Measurements from ENCODE around the gene CNTNAP2. TPM values are rescaled to one million over a fixed set of nuclear protein-coding genes. Genes with fewer than 3 reads are reported as not detected.

CNTNAP2 gene
- total RNA-seq, 2 experiments from 2014 or later, result 0.28 TPM; not detected in 1

DNA sequence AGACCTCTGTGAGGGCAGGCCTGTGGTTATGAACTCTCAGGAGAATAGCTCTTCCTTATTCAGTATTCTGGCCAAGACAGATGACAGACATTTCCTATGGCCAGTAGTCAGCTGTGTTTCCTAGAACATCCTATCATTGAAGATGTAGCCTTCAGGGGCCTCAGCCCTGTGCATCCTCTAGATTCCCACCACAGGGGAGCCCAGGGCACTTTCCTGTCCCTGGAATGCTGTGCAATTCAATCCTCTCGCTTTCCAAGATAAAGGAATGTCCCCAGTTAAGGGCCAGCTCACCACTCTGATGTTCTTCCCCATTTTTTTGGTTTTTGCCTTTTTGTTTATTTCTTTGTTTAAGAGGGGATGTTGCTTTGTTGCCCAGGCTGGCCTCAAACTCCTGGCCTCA, 1895.2 kb downstream of the CNTNAP2 start:
- BruUV-seq (replicated peaks), result no TSS peak
- no peak overlapping the region for H3K4me2 ChIP-seq (ENCODE audit: low read length)
- no peak overlapping the region for H3K4me3 ChIP-seq (ENCODE audit: low read depth, low read length, poor library complexity, severe bottlenecking)
- CTCF ChIA-PET (ENCODE audit: unreplicated experiment), result no interaction called here
- H3K4me1 ChIP-seq (ENCODE audit: insufficient read depth, low read length, poor library complexity, severe bottlenecking), result no peaks in the 10 kb centered on the region
- H2AFZ ChIP-seq (ENCODE audit: low read length), result no peak overlapping the region
- no peaks in the 10 kb centered on the region for H3K9me3 ChIP-seq (ENCODE audit: low read length)
- DNase-seq (ENCODE audit: low spot score), result no peak
- no peaks in the 10 kb centered on the region for H3K9me2 ChIP-seq (ENCODE audit: insufficient read depth, low read length)
- TF ChIP-seq, protein P1, sequence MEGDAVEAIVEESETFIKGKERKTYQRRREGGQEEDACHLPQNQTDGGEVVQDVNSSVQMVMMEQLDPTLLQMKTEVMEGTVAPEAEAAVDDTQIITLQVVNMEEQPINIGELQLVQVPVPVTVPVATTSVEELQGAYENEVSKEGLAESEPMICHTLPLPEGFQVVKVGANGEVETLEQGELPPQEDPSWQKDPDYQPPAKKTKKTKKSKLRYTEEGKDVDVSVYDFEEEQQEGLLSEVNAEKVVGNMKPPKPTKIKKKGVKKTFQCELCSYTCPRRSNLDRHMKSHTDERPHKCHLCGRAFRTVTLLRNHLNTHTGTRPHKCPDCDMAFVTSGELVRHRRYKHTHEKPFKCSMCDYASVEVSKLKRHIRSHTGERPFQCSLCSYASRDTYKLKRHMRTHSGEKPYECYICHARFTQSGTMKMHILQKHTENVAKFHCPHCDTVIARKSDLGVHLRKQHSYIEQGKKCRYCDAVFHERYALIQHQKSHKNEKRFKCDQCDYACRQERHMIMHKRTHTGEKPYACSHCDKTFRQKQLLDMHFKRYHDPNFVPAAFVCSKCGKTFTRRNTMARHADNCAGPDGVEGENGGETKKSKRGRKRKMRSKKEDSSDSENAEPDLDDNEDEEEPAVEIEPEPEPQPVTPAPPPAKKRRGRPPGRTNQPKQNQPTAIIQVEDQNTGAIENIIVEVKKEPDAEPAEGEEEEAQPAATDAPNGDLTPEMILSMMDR (conservative IDR thresholded peaks at IDR 0.05; ENCODE audit: low read length), result no peak
- no peak for TF ChIP-seq EZH2phosphoT487 (IDR thresholded peaks at IDR 0.05; ENCODE audit: borderline replicate concordance, low read depth, low read length)
- no peak overlapping the region for H3K27ac ChIP-seq (ENCODE audit: low read depth, low read length, poor library complexity, severe bottlenecking)
- POLR2A ChIA-PET, result interaction anchor here (0.6 kb wide), 1 partner anchor 20 kb away, joined by 7 read pairs; no protein-coding TSS in a partner anchor
- no peaks in the 10 kb centered on the region for H3K36me3 ChIP-seq (ENCODE audit: insufficient read depth, low read length)
- intact Hi-C loops (cut with micrococcal nuclease; ENCODE audit: unreplicated experiment), result no loop called here
- H4K20me1 ChIP-seq (ENCODE audit: insufficient read depth, low read length), result no peaks in the 10 kb centered on the region
- H3K79me2 ChIP-seq (ENCODE audit: insufficient read depth, low read depth, low read length), result no peaks in the 10 kb centered on the region

DNA sequence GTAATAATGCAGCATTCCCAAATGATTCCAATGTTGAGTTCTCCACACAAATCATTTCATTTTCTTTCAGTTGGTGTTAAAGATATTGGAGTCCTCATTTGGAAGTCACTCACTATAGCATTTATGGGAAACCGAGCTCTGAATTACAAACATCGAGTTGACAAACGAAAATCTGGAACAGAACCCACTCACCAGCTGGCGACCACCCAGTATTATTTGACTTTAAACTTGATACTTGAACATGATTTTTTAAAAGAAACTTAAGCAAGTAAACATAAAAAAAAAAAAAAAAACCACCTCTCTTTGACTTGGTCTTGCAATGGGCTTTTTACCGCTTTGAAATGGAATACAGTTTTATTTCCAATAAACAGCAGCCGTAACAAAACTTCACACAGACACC, 1897.4 kb downstream of the CNTNAP2 start:
- no peak for DNase-seq (ENCODE audit: low spot score)

DNA sequence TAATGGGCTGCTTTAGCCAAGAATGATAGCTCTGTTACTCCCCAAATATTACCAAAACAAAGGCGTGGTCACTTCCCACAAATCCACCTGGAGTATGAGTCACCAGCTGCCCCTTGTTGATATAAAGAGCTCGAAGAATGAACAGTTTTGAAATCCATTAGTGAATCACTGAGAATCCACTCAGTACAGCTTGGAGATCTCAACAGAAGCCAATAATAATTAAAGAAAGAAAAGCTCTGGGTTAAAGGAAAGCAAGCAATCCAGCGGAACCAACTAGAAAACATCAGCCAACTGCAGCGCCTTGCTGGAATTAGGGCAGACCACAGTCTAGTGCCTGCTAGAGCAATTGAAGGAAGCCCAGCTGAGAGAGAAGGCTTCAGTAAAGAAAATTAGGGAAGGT, 1897.9 kb downstream of the CNTNAP2 start:
- no TSS peak for BruUV-seq (replicated peaks)
- intact Hi-C loops (cut with micrococcal nuclease; ENCODE audit: unreplicated experiment), result no loop called here
- no peak overlapping the region for H2AFZ ChIP-seq (ENCODE audit: low read length)
- H3K36me3 ChIP-seq (ENCODE audit: insufficient read depth, low read length), result no peaks in the 10 kb centered on the region
- TF ChIP-seq, protein P1 (conservative IDR thresholded peaks at IDR 0.05; ENCODE audit: low read length), result no peak
- TF ChIP-seq EZH2phosphoT487 (IDR thresholded peaks at IDR 0.05; ENCODE audit: borderline replicate concordance, low read depth, low read length), result no peak
- ChIA-PET POLR2A (no interaction called here), CTCF (ENCODE audit: unreplicated experiment) (no interaction called here)
- H3K79me2 ChIP-seq (ENCODE audit: insufficient read depth, low read depth, low read length), result no peaks in the 10 kb centered on the region
- H4K20me1 ChIP-seq (ENCODE audit: insufficient read depth, low read length), result no peaks in the 10 kb centered on the region
- no peak overlapping the region for H3K4me3 ChIP-seq (ENCODE audit: low read depth, low read length, poor library complexity, severe bottlenecking)
- H3K9me2 ChIP-seq (ENCODE audit: insufficient read depth, low read length), result no peaks in the 10 kb centered on the region
- no peaks in the 10 kb centered on the region for H3K9me3 ChIP-seq (ENCODE audit: low read length)
- H3K4me1 ChIP-seq (ENCODE audit: insufficient read depth, low read length, poor library complexity, severe bottlenecking), result no peaks in the 10 kb centered on the region
- DNase-seq (ENCODE audit: low spot score), result no peak
- H3K4me2 ChIP-seq (ENCODE audit: low read length), result no peak overlapping the region
- no peak overlapping the region for H3K27ac ChIP-seq (ENCODE audit: low read depth, low read length, poor library complexity, severe bottlenecking)

More for the DNA sequence above, 1897.4 kb downstream of the CNTNAP2 start:
- H3K4me3 ChIP-seq (ENCODE audit: low read depth, low read length, poor library complexity, severe bottlenecking), result no peak overlapping the region
- H3K27ac ChIP-seq (ENCODE audit: low read depth, low read length, poor library complexity, severe bottlenecking), result no peak overlapping the region
- BruUV-seq (replicated peaks), result no TSS peak
- H3K9me2 ChIP-seq (ENCODE audit: insufficient read depth, low read length), result no peaks in the 10 kb centered on the region
- CTCF ChIA-PET (ENCODE audit: unreplicated experiment), result no interaction called here
- H3K4me2 ChIP-seq (ENCODE audit: low read length), result no peak overlapping the region
- no peaks in the 10 kb centered on the region for H3K9me3 ChIP-seq (ENCODE audit: low read length)
- no peak for TF ChIP-seq EZH2phosphoT487 (IDR thresholded peaks at IDR 0.05; ENCODE audit: borderline replicate concordance, low read depth, low read length)
- TF ChIP-seq, protein P1 (conservative IDR thresholded peaks at IDR 0.05; ENCODE audit: low read length), result no peak
- H3K79me2 ChIP-seq (ENCODE audit: insufficient read depth, low read depth, low read length), result no peaks in the 10 kb centered on the region
- intact Hi-C loops (cut with micrococcal nuclease; ENCODE audit: unreplicated experiment), result no loop called here
- POLR2A ChIA-PET, result no interaction called here
- no peaks in the 10 kb centered on the region for H3K4me1 ChIP-seq (ENCODE audit: insufficient read depth, low read length, poor library complexity, severe bottlenecking)
- no peaks in the 10 kb centered on the region for H3K36me3 ChIP-seq (ENCODE audit: insufficient read depth, low read length)
- no peaks in the 10 kb centered on the region for H4K20me1 ChIP-seq (ENCODE audit: insufficient read depth, low read length)
- no peak overlapping the region for H2AFZ ChIP-seq (ENCODE audit: low read length)
